Nephron progenitor cell (in vitro differentiated cells): ENCODE data around the gene HDAC7.

ENCODE experiments used
- DNase-seq: peaks from one replicate; pipeline ENCODE4 v3.0.0; 2021
- H3K27ac Mint-ChIP-seq: 2 replicates; pipeline ENCODE4 v1.8.0; 2021; ENCODE audit warnings: mild to moderate bottlenecking, moderate library complexity, mixed read lengths
- H3K27me3 Mint-ChIP-seq: 2 replicates; pipeline ENCODE4 v1.8.0; 2021; ENCODE audit warnings: mild to moderate bottlenecking, low read depth, mixed read lengths; ENCODE audit not compliant: poor library complexity
- H3K36me3 Mint-ChIP-seq: 2 replicates; pipeline ENCODE4 v1.8.0; 2021; ENCODE audit warnings: low read depth, mixed read lengths
- H3K4me1 Mint-ChIP-seq: 2 replicates; pipeline ENCODE4 v1.8.0; 2021; ENCODE audit warnings: mixed read lengths
- H3K4me3 Mint-ChIP-seq: 2 replicates; pipeline ENCODE4 v1.8.0; 2021; ENCODE audit warnings: mild to moderate bottlenecking, moderate library complexity, mixed read lengths
- H3K9me3 Mint-ChIP-seq: 2 replicates; pipeline ENCODE4 v1.8.0; 2021; ENCODE audit warnings: mild to moderate bottlenecking, moderate library complexity, mixed read lengths
- TF ChIP-seq, protein P1 (sequence below): fragments of 200-600 bp; sonication (generic); IDR thresholded peaks from 2 replicates; pipeline ENCODE4 v1.5.0; 2021; ENCODE audit warnings: antibody characterized with exemption

The HDAC7 gene

DNA sequence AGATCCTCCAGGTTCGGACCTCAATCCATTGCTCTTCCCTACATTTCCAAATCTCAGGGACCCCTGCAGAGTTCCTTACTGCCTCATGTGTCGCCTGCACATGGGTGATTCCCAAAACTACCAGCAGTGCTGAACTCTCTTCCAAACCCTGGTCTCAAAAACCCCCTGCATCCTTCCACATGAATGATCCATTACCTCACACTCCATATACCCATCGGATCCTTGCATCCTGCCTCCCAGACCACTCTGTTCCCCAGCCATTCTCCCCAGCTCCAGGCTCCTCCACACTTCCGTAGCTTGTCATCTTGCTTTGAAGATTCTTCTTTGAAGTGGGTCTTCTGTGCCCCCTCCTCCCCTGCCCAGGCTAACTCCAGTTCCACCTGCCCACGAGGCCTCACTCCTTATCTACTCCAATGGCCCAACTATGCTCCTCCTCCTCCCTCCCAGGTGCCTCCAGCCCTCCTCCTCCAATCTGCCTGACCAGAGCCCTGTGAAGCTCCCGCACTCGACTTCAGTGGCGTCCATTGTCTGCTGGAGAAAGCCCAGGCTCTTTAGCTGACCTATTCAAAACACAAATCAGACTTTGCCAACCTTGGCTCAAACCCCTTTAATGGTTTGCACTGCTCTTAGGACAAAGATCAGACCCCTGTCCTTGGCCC, 74.8 kb downstream of the HDAC7 start:
- TF ChIP-seq, protein P1, sequence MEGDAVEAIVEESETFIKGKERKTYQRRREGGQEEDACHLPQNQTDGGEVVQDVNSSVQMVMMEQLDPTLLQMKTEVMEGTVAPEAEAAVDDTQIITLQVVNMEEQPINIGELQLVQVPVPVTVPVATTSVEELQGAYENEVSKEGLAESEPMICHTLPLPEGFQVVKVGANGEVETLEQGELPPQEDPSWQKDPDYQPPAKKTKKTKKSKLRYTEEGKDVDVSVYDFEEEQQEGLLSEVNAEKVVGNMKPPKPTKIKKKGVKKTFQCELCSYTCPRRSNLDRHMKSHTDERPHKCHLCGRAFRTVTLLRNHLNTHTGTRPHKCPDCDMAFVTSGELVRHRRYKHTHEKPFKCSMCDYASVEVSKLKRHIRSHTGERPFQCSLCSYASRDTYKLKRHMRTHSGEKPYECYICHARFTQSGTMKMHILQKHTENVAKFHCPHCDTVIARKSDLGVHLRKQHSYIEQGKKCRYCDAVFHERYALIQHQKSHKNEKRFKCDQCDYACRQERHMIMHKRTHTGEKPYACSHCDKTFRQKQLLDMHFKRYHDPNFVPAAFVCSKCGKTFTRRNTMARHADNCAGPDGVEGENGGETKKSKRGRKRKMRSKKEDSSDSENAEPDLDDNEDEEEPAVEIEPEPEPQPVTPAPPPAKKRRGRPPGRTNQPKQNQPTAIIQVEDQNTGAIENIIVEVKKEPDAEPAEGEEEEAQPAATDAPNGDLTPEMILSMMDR = no peak
- Mint-ChIP-seq H3K9me3 (no peaks in the 10 kb centered on the region), H3K27ac (peak overlapping the region; percentile 13), H3K36me3 (peaks cover 15% of the 10 kb centered on the region), H3K27me3 (no peaks in the 10 kb centered on the region), H3K4me3 (no peak overlapping the region), H3K4me1 (peaks cover 70% of the 10 kb centered on the region)
- DNase-seq = no peak

DNA sequence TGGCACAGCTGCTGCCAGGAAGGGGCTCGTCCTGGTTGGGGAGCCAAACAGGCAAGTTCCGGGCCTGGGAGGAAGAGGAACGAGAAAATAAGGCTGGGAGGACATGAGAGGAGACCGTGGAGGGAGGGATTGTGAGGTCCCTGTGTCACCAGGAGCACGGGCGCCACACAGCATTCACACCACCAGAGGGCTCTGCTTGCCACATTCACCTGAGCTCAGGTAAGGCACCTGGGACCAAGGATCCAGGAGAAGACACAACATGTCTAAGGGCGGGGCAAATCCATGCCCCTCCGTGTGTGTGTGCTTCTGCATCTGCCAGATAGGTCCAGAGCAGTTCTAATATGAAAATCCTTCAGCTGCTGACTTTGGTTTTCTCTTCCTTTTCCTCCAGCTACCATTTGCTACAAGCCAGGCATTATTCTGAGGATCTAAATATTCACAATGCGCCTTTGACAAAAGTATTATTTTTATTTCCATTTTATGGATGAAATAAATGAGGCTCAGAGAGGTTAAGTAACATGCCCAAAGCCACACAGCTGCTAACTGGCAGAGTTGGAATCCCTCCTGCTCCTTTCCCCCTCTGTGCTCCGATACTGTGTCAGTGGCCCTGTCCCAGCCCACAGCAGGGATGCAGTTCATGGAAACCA, 75.6 kb downstream of the HDAC7 start:
- peaks cover 15% of the 10 kb centered on the region for H3K36me3 Mint-ChIP-seq
- no peak overlapping the region for H3K27ac Mint-ChIP-seq
- peaks cover 72% of the 10 kb centered on the region for H3K4me1 Mint-ChIP-seq
- H3K27me3 Mint-ChIP-seq = no peaks in the 10 kb centered on the region
- H3K4me3 Mint-ChIP-seq = no peak overlapping the region
- TF ChIP-seq, protein P1 = peak; percentile 38
- no peaks in the 10 kb centered on the region for H3K9me3 Mint-ChIP-seq
- DNase-seq = no peak

DNA sequence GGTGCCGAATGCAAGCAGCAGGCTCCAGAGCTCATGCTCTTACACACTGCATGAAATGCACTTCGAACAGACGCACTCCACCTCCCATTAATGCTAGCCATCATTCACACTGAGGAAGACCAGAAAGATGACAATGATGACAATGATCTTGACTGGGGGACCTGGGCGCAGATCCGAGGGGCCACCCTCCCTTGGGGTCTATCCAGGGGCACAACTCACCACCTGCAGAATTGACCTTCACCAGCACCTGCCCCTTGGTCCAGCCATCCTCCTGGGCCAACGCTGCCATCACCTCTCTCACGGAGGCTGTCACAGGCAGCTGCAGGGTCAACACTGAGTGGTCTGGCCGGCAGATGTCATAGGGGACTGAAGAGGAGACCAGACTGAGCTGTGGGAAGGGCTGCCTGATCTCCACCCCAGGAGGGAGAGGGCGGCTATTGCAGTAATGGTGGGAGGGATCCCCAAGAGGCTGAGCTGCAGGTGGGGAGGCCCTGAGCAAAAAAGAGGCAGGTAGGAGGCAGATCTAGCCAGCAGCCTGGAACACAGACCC, 76.3 kb downstream of the HDAC7 start:
- no peaks in the 10 kb centered on the region for H3K9me3 Mint-ChIP-seq
- H3K27ac Mint-ChIP-seq = peak overlapping the region; percentile 40
- no peaks in the 10 kb centered on the region for H3K27me3 Mint-ChIP-seq
- H3K36me3 Mint-ChIP-seq = peaks cover 8% of the 10 kb centered on the region
- H3K4me1 Mint-ChIP-seq = peaks cover 76% of the 10 kb centered on the region
- H3K4me3 Mint-ChIP-seq = no peak overlapping the region
- no peak for DNase-seq
- TF ChIP-seq, protein P1 = no peak

DNA sequence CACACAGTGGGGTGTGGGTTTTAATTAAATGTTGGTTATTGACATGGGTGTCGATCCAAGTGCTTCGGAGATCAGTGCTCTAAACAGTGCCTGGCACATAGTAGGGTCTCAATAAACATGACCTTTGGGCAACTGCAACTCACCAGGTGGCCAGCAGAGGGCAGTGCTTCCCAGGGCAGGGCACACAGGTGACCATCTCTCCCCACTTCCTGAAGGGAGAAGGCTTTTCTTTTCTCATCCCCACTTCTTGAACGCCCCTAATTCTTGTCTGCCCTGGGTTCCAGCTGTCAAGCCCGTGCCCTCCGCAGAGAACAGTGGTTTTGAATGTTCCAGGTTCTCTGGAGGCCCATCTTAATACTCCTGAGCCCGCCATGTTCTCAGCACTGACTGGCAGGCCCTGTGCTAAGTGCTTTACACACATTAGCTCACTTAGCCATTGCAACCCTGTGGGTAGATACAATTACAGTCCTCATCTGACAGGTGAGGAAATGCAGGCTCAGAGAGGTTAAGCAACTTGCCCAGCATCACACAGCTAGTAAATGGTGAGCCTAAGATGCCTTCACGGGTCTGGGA, 77.4 kb downstream of the HDAC7 start:
- Mint-ChIP-seq H3K27me3 (no peaks in the 10 kb centered on the region), H3K4me1 (peaks cover 86% of the 10 kb centered on the region), H3K9me3 (no peaks in the 10 kb centered on the region), H3K4me3 (no peak overlapping the region), H3K36me3 (peaks cover 5% of the 10 kb centered on the region), H3K27ac (no peak overlapping the region)
- peak; percentile 76 for DNase-seq
- TF ChIP-seq, protein P1 = peak; percentile 99

DNA sequence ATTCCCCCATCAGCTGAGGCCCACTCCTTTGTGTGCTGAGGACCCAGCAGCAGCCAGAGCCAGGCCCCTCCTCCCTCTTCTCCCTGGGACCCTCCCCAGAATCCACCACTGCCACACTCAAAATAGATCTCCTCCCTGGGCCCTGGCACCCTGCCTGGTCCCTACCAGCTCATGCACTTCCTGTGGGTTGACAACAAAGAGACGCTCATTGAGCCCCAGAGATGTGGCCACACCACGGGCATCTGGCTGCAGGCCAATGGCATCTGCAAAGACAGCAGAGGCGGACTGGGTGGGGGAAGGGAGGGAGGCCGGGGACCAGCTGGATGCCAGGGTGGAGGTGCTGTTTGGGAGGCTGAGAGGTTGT, 78.4 kb downstream of the HDAC7 start:
- DNase-seq = no peak
- no peaks in the 10 kb centered on the region for H3K36me3 Mint-ChIP-seq
- no peaks in the 10 kb centered on the region for H3K27me3 Mint-ChIP-seq
- no peaks in the 10 kb centered on the region for H3K9me3 Mint-ChIP-seq
- no peak overlapping the region for H3K27ac Mint-ChIP-seq
- H3K4me1 Mint-ChIP-seq = peaks cover 84% of the 10 kb centered on the region
- TF ChIP-seq, protein P1 = no peak
- no peak overlapping the region for H3K4me3 Mint-ChIP-seq
